HG02852 (cell line): Measurements from ENCODE around the gene SMG6.
A peak's percentile ranks its signal among the peaks of the same experiment; 100 is the strongest.
"Not testable (repeated sequence)": the region's sequence is repeated elsewhere in the genome, so short reads cannot be mapped to it uniquely, and the experiment has no call there.

Experiments
- ATAC-seq: cut with Tn5 transposase; IDR thresholded peaks from one replicate; pipeline ENCODE4 v1.9.1; 2021; ENCODE audit warnings: mild to moderate bottlenecking, moderate library complexity; ENCODE audit not compliant: unreplicated experiment

The SMG6 gene

GRCh38 chr17:2309338-2310154 lies 6.0 kb upstream of the SMG6 start:
- ATAC-seq = no peak

DNA sequence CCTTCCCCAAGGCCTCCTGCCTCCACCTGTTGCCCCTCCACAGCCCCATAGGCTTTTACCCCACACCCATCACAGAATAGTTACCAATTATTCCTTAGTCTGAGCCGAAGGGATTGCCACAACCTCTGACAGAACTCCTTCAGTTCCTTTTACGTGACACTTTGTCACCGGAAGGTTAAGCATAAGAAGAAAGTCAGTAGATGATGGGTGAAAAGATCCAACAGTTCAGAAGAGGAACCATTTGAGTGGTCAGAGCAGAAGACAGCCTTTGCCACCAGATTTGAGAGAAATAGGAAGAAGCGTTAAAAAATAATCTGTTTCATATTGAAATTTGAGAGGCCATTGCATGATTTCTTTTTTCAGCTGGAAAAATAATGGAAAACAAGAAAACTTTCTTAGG lies 1.3 kb upstream of the SMG6 start:
- no peak for ATAC-seq

- ATAC-seq = no peak
Observed at GRCh38 chr17:2302778-2303203, 794 bp downstream of the SMG6 start.

DNA sequence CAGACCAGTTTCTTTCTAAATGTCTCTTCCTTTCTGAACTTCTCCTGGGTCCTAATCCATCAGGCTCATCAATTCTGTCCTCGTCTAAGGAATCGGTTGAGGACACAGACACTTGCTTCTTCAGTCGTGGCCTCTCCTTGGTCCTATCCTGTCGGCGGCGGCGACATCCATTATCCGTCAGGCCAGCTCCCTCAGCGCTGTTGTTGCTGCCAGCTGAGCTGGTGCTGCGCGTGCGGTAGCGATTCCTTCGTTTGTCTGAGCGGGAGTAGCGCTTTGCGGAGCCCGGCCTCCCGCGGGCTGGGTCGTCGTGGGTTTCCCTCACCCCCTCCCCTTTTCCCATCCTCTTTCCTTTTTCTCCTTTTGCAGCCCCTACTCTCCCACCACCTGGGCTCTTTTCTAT lies 3.8 kb downstream of the SMG6 start:
- no peak for ATAC-seq

- no peak for ATAC-seq
Observed at GRCh38 chr17:2299136-2299535, 4.4 kb downstream of the SMG6 start.

GRCh38 chr17:2297023-2297422 lies 6.6 kb downstream of the SMG6 start:
- ATAC-seq = no peak

GRCh38 chr17:2295575-2295974 lies 8.0 kb downstream of the SMG6 start:
- no peak for ATAC-seq

- ATAC-seq = no peak
Observed at GRCh38 chr17:2292100-2292499, 11.5 kb downstream of the SMG6 start.

DNA sequence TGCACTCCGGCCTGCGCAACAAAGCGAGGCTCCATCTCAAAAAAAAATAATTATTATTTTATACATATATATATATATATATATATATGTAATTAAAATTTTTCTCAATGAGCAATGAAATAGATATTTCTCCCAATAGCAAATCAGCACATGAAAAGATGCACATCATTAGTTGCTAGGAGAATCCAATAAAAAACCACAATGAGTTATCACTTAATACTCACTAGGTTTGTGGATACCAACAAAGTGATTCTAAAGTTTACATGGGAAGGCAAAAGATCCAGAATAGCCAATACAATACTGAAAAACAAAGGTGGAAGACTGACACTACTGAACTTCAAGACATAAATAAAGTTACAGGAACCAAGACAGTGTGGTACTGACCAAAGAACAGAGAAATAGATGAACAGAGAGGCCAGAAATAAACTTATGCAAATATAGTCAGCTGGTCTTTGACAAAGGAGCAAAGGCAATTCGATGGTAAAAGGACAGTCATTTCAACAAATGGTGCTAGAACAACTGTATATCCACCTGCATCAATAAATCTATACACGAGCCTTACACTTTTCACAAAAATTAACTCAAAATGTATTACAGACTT lies 13.6 kb downstream of the SMG6 start:
- no peak for ATAC-seq

DNA sequence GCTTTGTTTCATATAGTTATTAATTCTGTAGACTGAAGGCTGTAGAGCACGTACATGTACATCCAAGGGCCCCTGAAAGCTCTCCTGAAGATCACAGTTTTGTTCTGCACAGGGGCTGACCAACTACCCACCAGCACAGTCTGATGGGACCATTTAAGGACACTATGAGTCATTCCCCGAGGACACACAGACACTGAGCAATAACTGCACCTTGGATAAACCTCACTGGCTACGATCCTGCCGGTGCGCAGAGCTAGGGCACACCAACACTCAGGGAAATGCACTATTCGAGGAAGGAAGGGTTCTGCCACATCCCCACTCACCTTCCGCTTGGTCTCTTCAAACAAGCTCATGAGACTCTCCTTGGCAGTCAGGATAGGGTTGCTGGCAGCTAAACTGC lies 20.3 kb downstream of the SMG6 start:
- no peak for ATAC-seq

GRCh38 chr17:2282297-2282873 lies 21.2 kb downstream of the SMG6 start:
- no peak for ATAC-seq

GRCh38 chr17:2279707-2280106 lies 23.9 kb downstream of the SMG6 start:
- ATAC-seq = no peak

DNA sequence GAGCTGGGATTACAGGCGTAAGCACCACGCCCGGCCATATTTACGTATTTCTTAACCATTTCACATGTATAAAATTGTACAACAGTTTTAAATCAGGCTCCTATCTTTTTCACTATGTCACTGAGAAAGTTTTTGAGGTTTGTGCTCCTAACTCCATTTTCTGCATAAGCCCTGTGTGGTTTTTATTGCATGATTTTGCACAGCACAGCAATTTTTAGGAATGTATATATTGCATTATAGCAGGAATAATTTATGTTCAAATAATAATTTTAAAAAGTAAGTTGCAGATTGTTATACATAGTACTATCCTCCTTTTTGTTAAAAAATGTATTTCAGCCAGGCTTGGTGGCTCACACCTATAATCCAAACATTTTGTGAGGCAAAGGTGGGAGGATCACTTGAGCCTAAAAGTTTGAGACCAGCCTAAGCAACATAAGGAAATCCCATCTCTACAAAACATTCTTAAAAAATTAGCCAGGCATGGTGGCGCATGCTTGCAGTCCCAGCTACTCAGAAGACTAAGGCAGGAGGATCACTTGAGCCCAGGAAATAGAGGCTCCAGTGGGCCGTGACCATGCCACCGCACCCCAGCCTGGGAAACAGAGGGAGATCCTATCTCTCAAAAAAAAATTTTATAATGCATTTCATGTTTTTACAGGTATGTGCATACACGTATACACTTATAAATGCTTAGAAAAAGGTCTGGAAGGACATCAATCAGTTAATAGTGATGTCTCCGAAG lies 26.0 kb downstream of the SMG6 start:
- no peak for ATAC-seq

- no peak for ATAC-seq
Observed at GRCh38 chr17:2275722-2276121, 27.9 kb downstream of the SMG6 start.

DNA sequence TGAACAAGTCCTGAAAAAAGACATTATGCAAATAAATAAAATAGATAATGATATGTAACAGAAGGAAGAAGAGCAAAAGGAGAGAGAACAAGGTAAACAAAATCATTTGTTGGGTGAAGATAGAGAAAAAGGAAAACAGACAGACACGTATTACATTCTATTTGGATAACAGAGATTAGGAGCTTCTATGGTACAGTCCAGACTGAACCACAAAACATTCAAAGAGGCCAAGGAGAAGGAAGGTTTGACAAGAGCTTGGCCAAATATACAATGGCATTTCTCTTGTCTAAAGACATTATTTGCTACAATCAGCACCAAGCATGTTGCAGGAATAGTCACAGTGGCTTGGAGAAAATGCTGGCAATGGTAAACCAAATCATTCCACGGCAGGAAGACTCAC lies 29.2 kb downstream of the SMG6 start:
- no peak for ATAC-seq

DNA sequence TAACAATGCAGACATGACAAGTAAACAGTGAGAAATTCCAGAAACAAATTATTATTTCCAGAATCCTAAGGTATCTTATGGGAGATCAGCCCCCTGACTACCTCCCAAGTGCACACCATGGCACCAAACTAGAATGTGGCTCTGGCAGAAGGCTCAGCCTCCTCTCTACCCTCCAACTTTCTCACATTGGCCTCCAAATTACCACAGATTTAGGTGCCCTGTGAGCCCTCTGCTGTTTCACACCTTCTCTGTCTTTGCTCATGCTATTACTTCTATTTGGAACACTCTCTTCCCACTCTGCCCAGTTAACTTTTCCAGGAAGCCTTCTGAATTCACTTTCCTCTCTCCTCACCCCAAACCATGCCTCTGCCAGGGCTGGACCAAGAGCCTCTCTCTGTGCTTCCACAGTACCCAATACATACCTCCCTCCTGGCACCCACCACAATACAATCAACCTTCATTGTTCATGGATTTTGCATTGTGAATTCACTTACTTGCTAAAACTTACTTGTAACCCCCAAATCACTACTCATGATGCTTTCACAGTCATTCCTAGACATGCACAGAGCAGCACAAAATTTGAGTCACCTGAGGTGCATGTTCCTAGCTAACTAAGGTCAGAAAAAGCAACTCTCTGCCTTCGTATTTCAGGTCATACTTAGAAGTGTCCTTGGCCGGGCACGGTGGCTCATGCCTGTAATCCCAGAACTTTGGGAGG lies 31.4 kb downstream of the SMG6 start:
- ATAC-seq = no peak

DNA sequence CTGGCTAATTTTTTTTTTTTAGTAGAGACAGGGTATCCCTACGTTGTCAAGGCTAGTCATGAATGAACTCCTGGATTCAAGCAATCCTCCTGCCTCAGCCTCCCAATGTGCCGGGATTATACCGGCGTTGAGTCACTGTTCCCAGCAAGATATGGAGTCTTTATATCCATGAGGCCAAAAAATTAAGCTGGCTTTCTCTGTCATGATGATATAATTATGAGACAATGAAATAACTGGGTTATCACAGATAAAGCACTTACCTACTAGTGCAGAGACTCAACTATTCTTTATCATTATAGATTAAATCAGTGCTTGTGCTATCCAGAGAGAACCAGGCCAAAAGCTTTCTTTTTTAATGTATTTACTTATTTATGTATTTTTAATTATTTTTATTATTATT lies 36.2 kb downstream of the SMG6 start:
- ATAC-seq = no peak

- no peak for ATAC-seq
Observed at GRCh38 chr17:2266865-2267228, 36.7 kb downstream of the SMG6 start.

DNA sequence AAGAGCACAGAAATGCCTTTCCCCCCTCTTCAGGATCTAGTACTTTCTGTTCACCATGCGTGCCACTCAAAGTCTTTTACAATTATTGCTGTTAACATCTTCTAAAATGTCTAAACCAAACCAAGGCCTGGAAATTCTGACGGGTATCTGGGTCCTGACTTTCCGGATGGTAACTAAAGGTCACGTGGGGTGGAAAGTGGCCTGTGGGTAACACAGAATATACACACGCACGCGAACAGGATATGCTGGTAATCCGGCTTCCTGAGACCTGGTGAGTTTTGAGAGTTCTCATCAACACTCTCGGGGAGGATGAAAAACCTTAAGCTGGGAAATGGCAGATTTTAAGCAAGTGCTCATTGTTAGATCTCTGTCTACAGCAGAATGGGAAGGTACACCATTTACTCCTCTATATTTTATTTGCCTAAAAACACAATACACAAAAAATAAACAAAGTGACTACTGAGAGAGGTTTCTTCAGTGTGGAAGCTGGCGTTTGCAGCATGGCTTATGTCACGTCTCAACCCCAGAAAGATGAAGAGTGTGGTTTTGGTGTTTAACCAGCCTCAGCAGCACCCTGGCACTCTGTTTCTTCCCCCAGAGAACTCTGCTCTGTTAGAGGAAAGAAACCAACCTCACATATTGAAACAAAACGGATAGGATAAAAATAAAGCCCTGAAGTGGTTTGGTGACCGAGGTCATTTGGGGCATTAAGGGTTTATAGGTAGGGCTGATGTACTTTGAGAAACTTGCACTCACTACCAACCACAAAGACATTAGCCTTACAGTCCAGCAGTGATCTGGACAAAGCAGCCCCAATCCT lies 37.3 kb downstream of the SMG6 start:
- peak; percentile 57 for ATAC-seq

GRCh38 chr17:2265166-2265565 lies 38.4 kb downstream of the SMG6 start:
- ATAC-seq = not testable (repeated sequence)
